Endothelial cell (in vitro differentiated cells): ENCODE data around the gene NFATC3. TPM values are rescaled to one million over a fixed set of nuclear protein-coding genes. Genes with fewer than 3 reads are reported as not detected.

Source experiments
- DNase-seq: peaks from one replicate; pipeline ENCODE4 v3.0.0; 2021; ENCODE audit warnings: low spot score
- H3K27ac Mint-ChIP-seq: one replicate; pipeline ENCODE4 v1.8.0; 2021; ENCODE audit warnings: mixed read lengths, inconsistent platforms; ENCODE audit not compliant: unreplicated experiment
- H3K27me3 Mint-ChIP-seq: one replicate; pipeline ENCODE4 v1.8.0; 2021; ENCODE audit warnings: mild to moderate bottlenecking, moderate library complexity, mixed read lengths, inconsistent platforms; ENCODE audit not compliant: unreplicated experiment
- H3K36me3 Mint-ChIP-seq: one replicate; pipeline ENCODE4 v1.8.0; 2021; ENCODE audit warnings: mild to moderate bottlenecking, low read depth, mixed read lengths, inconsistent platforms; ENCODE audit not compliant: unreplicated experiment
- H3K4me1 Mint-ChIP-seq: one replicate; pipeline ENCODE4 v1.8.0; 2021; ENCODE audit warnings: mild to moderate bottlenecking, mixed read lengths, inconsistent platforms; ENCODE audit not compliant: unreplicated experiment
- H3K4me3 Mint-ChIP-seq: one replicate; pipeline ENCODE4 v1.8.0; 2021; ENCODE audit warnings: mild to moderate bottlenecking, mixed read lengths, inconsistent platforms; ENCODE audit not compliant: unreplicated experiment
- H3K9me3 Mint-ChIP-seq: one replicate; pipeline ENCODE4 v1.8.0; 2021; ENCODE audit warnings: mixed read lengths, inconsistent platforms; ENCODE audit not compliant: unreplicated experiment
- total RNA-seq: library from RNA; stranded (reverse); fragmentation: NEBNext Ultra II Directional; extraction: Animal tissue kit (Norgen Biotek cat#: 25700); gene quantifications from one replicate; pipeline ENCODE4 v1.2.1, GENCODE V29; 2021; ENCODE audit not compliant: unreplicated experiment
- TF ChIP-seq, protein P1 (sequence below): fragments of 200-600 bp; sonication (generic); IDR thresholded peaks from one replicate; pipeline ENCODE4 v1.5.0; 2021; ENCODE audit warnings: antibody characterized with exemption; ENCODE audit not compliant: unreplicated experiment

Gene NFATC3
- total RNA-seq, 1 donor from 2014 or later, result 38.4 TPM

DNA sequence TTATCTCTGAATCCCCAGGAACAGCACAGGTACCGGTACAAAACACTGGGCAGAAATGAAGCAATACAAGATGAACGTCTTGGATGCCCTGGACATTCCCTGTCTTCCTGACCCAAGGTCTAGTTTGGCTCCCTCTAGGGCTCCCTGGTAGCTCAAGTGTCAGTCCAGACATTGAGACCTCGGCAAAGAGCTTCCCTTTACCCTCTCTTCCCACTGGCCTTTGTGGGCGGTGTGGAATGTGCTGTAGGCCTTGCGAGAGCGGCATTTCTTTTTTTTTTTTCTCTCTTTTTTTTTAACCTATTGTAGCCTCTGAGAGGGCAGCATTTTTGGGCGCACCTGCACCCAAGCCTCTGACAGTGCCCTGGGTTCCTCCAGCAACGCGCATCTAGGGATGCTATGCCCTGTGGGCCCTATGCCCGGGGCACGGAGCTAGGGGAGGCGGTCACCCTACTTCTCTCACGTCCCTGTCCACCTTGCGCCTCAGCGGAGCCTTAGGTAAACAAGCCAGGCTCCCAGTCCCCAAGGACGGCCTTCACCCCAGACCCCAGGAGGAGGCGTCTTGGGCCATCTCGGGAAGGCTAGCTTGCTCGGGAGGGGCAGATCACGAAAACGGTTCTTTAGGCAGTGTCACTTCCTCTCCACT is 1.2 kb upstream of the NFATC3 start:
- Mint-ChIP-seq H3K4me1 (peaks cover 32% of the 10 kb centered on the region), H3K27me3 (peaks cover 7% of the 10 kb centered on the region), H3K27ac (peak overlapping the region; percentile 53), H3K9me3 (no peaks in the 10 kb centered on the region), H3K4me3 (peak overlapping the region; percentile 80), H3K36me3 (peaks cover 11% of the 10 kb centered on the region)
- TF ChIP-seq, protein P1, sequence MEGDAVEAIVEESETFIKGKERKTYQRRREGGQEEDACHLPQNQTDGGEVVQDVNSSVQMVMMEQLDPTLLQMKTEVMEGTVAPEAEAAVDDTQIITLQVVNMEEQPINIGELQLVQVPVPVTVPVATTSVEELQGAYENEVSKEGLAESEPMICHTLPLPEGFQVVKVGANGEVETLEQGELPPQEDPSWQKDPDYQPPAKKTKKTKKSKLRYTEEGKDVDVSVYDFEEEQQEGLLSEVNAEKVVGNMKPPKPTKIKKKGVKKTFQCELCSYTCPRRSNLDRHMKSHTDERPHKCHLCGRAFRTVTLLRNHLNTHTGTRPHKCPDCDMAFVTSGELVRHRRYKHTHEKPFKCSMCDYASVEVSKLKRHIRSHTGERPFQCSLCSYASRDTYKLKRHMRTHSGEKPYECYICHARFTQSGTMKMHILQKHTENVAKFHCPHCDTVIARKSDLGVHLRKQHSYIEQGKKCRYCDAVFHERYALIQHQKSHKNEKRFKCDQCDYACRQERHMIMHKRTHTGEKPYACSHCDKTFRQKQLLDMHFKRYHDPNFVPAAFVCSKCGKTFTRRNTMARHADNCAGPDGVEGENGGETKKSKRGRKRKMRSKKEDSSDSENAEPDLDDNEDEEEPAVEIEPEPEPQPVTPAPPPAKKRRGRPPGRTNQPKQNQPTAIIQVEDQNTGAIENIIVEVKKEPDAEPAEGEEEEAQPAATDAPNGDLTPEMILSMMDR, result no peak
- peak; percentile 25 for DNase-seq

DNA sequence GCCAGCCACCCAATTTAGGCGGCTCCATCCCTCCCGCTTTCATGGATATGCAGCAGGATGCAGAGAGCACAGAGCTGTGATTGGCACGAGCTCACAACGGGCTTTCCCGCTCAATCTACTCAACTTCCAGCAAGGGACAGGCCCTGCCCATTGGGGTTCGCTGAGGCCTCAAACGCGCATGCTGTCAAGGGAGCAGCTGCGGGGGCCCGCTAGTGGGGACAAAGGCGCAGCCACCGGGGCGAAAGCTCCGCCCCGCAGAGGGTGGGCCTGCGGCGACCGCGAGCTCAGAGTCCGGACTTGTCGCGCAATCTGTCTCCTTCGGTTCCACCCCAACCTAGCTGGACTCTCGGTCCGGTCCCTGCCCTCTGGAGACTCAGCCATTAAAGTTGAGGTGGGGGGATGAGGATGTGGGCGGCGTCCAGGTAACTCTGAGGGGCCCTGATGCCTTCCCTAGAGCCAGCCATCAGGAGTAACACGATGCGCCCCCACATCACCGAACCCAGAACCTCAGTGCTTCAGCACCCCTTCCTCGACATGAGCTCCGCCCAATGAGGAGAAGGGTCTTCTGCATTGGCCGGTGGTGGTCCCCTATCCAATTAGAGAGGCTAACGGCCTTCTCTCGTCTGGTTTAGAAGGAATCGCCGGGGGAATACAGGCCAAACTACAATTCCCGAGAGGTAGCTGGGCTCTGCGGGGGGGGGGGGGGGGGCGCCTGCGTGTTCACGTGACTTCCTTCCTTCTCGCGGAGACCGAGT is 489 bp upstream of the NFATC3 start:
- Mint-ChIP-seq H3K4me3 (peak overlapping the region; percentile 83), H3K9me3 (no peaks in the 10 kb centered on the region), H3K4me1 (peaks cover 27% of the 10 kb centered on the region), H3K27ac (peak overlapping the region; percentile 72), H3K36me3 (peaks cover 11% of the 10 kb centered on the region), H3K27me3 (peaks cover 7% of the 10 kb centered on the region)
- DNase-seq, result peak; percentile 77
- TF ChIP-seq, protein P1, result no peak

DNA sequence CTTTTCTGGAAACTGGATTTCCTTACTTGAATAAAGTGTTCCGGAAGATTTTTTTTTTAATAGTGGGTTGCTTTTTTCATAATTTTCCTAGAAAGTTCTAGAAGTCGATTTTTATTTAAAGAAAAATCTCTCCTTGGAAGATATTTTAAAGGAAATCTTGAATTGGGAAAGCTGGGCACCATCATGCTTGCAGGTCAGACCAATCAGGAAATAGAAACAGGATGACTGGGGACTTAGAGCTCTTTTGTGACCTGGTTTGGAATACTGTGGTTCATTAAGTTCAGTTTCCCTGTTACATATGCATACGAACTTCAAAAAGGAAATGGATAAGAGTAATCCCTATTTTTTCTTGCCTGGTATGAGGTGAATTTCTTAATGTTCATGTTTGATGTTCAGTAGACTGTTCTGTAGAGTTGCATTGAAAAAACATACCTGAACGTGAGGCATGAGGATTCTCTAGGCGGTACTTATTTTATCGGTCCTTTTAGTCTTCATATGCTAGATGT is 1.2 kb downstream of the NFATC3 start:
- Mint-ChIP-seq H3K27ac (peak overlapping the region; percentile 90), H3K9me3 (no peaks in the 10 kb centered on the region), H3K27me3 (peaks cover 7% of the 10 kb centered on the region), H3K4me1 (peaks cover 21% of the 10 kb centered on the region), H3K4me3 (peak overlapping the region; percentile 100), H3K36me3 (peaks cover 11% of the 10 kb centered on the region)
- no peak for DNase-seq
- TF ChIP-seq, protein P1, result no peak

DNA sequence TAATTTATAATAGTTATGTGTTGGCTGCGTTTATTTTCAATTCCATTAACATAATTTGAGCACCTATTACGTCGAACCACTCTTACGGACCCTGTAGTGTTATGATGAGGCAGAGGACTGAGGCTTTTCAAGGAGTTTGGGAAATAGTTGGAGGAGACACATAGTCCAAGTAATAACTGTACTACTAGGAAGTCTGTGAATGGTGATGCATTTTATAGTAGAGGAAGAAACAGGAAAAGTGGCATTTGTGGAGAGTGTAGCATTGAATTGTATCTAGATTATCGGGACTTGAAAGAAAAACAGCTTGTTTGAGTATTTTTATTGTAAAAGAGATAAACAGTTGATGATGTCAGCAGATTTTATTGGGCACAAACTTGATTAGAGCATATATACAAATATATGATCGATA is 1.7 kb downstream of the NFATC3 start:
- Mint-ChIP-seq H3K9me3 (no peaks in the 10 kb centered on the region), H3K27ac (peak overlapping the region; percentile 75), H3K36me3 (peaks cover 11% of the 10 kb centered on the region), H3K27me3 (peaks cover 7% of the 10 kb centered on the region), H3K4me3 (peak overlapping the region; percentile 100), H3K4me1 (peaks cover 20% of the 10 kb centered on the region)
- DNase-seq, result no peak
- TF ChIP-seq, protein P1, result no peak

DNA sequence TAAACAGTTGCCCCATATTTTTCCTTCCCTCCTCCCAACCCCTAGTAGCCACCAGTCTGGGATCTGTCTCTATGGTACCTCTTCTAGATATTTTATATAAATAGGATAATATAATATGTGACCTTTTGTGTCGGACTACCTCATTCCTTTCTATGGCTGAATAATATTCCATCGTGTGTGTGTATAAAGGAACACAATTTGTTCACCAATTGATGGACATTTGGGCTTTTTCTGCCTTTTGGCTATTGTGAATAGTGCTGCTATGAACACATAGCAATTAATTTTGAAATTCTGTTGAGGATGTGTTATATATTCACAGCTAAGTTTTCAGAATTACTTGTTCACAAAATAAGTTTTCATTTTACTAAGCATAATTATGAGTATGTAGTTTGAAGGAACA is 2.5 kb downstream of the NFATC3 start:
- TF ChIP-seq, protein P1, result no peak
- no peak overlapping the region for H3K27ac Mint-ChIP-seq
- H3K27me3 Mint-ChIP-seq, result peaks cover 5% of the 10 kb centered on the region
- no peak overlapping the region for H3K4me3 Mint-ChIP-seq
- no peak for DNase-seq
- peaks cover 20% of the 10 kb centered on the region for H3K4me1 Mint-ChIP-seq
- no peaks in the 10 kb centered on the region for H3K9me3 Mint-ChIP-seq
- H3K36me3 Mint-ChIP-seq, result peaks cover 11% of the 10 kb centered on the region
